KMS-11 (cell line): ENCODE data around the gene PSMD9.
"Not testable (repeated sequence)": the region's sequence is repeated elsewhere in the genome, so short reads cannot be mapped to it uniquely, and the experiment has no call there.

ENCODE experiments used
- H2AFZ ChIP-seq: fragments of 200-600 bp; sonication (generic); 2 replicates; pipeline ENCODE4 v1.6.1; 2016; ENCODE audit warnings: antibody characterized with exemption, mixed run types, low read depth
- H3K27ac ChIP-seq: fragments of 200-600 bp; sonication (generic); 2 replicates; pipeline ENCODE4 v1.6.1; 2016; ENCODE audit warnings: mild to moderate bottlenecking, mixed run types
- H3K27me3 ChIP-seq: fragments of 200-600 bp; sonication (generic); 2 replicates; pipeline ENCODE4 v1.6.1; 2017; ENCODE audit warnings: mild to moderate bottlenecking, low read depth, mixed run types, moderate library complexity; ENCODE audit not compliant: insufficient read depth
- H3K36me3 ChIP-seq: fragments of 200-600 bp; sonication (generic); 2 replicates; pipeline ENCODE4 v1.6.1; 2017; ENCODE audit warnings: mild to moderate bottlenecking, mixed run types; ENCODE audit not compliant: insufficient read depth
- H3K4me1 ChIP-seq: fragments of 200-600 bp; sonication (generic); 2 replicates; pipeline ENCODE4 v1.6.1; 2016; ENCODE audit warnings: mild to moderate bottlenecking, low read depth, mixed run types; ENCODE audit not compliant: poor library complexity, severe bottlenecking
- H3K4me2 ChIP-seq: fragments of 200-600 bp; sonication (generic); 2 replicates; pipeline ENCODE4 v1.7.0; 2016; ENCODE audit warnings: mild to moderate bottlenecking, mixed run types
- H3K4me3 ChIP-seq: fragments of 200-600 bp; sonication (generic); IDR thresholded peaks from 2 replicates; pipeline ENCODE4 v1.6.1; 2017; ENCODE audit warnings: low read depth, low read length, mixed read lengths; ENCODE audit not compliant: insufficient read depth
- H3K79me2 ChIP-seq: fragments of 200-600 bp; sonication (generic); 2 replicates; pipeline ENCODE4 v1.6.1; 2016; ENCODE audit warnings: low read depth, mixed run types; ENCODE audit not compliant: insufficient read depth
- H3K9ac ChIP-seq: fragments of 200-600 bp; sonication (generic); 2 replicates; pipeline ENCODE4 v1.6.1; 2016; ENCODE audit warnings: mild to moderate bottlenecking, mixed run types
- H4K20me1 ChIP-seq: fragments of 200-600 bp; sonication (generic); 2 replicates; pipeline ENCODE4 v1.6.1; 2016; ENCODE audit warnings: mild to moderate bottlenecking, mixed run types; ENCODE audit not compliant: insufficient read depth
- CTCF ChIP-seq: fragments of 200-600 bp; sonication (generic); conservative IDR thresholded peaks from 2 replicates; pipeline ENCODE4 v1.6.1; 2017; ENCODE audit warnings: low read depth, mild to moderate bottlenecking, antibody characterized with exemption, low read length, moderate library complexity, mixed read lengths

PSMD9 gene

GRCh38 chr12:121843236-121843982 lies 45.2 kb upstream of the PSMD9 start:
- no peaks in the 10 kb centered on the region for H3K36me3 ChIP-seq
- no peaks in the 10 kb centered on the region for H3K27me3 ChIP-seq
- no peak overlapping the region for H3K4me3 ChIP-seq
- H2AFZ ChIP-seq = no peak overlapping the region
- no peak overlapping the region for H3K27ac ChIP-seq
- no peaks in the 10 kb centered on the region for H3K79me2 ChIP-seq
- no peak for TF ChIP-seq CTCF
- H3K9ac ChIP-seq = no peak overlapping the region
- no peaks in the 10 kb centered on the region for H4K20me1 ChIP-seq
- no peaks in the 10 kb centered on the region for H3K4me1 ChIP-seq
- H3K4me2 ChIP-seq = no peak overlapping the region

GRCh38 chr12:121845701-121846100 lies 42.9 kb upstream of the PSMD9 start:
- Histone ChIP-seq H3K79me2 (no peaks in the 10 kb centered on the region), H3K4me1 (no peaks in the 10 kb centered on the region), H3K4me3 (no peak overlapping the region), H3K36me3 (no peaks in the 10 kb centered on the region), H3K27ac (no peak overlapping the region), H2AFZ (no peak overlapping the region), H3K27me3 (no peaks in the 10 kb centered on the region), H4K20me1 (no peaks in the 10 kb centered on the region), H3K4me2 (no peak overlapping the region), H3K9ac (no peak overlapping the region)
- no peak for TF ChIP-seq CTCF

- Histone ChIP-seq H4K20me1 (no peaks in the 10 kb centered on the region), H3K36me3 (no peaks in the 10 kb centered on the region), H3K4me2 (no peak overlapping the region), H3K27me3 (no peaks in the 10 kb centered on the region), H2AFZ (no peak overlapping the region), H3K27ac (no peak overlapping the region), H3K9ac (no peak overlapping the region), H3K4me1 (no peaks in the 10 kb centered on the region), H3K4me3 (no peak overlapping the region), H3K79me2 (no peaks in the 10 kb centered on the region)
- no peak for TF ChIP-seq CTCF
Observed at GRCh38 chr12:121849211-121849610, 39.4 kb upstream of the PSMD9 start.

- Histone ChIP-seq H3K79me2 (no peaks in the 10 kb centered on the region), H3K4me1 (no peaks in the 10 kb centered on the region), H3K4me3 (no peak overlapping the region), H3K36me3 (no peaks in the 10 kb centered on the region), H3K9ac (no peak overlapping the region), H3K27ac (no peak overlapping the region), H3K4me2 (no peak overlapping the region), H3K27me3 (no peaks in the 10 kb centered on the region), H2AFZ (no peak overlapping the region), H4K20me1 (no peaks in the 10 kb centered on the region)
- no peak for TF ChIP-seq CTCF
Observed at GRCh38 chr12:121849665-121850064, 38.9 kb upstream of the PSMD9 start.

- H3K79me2 ChIP-seq, H3K36me3 ChIP-seq, H3K9ac ChIP-seq, H3K27ac ChIP-seq, H3K4me2 ChIP-seq, H4K20me1 ChIP-seq, H2AFZ ChIP-seq, H3K4me1 ChIP-seq, H3K4me3 ChIP-seq, H3K27me3 ChIP-seq: not testable (repeated sequence)
Observed at GRCh38 chr12:121852392-121852791, 36.2 kb upstream of the PSMD9 start.
